HuH-7.5 (cell line): ENCODE measurements around the gene HES7.

Experiments
- DNase-seq: peaks from one replicate; pipeline ENCODE4 v3.0.0; 2011; ENCODE audit warnings: low spot score

HES7 gene

DNA sequence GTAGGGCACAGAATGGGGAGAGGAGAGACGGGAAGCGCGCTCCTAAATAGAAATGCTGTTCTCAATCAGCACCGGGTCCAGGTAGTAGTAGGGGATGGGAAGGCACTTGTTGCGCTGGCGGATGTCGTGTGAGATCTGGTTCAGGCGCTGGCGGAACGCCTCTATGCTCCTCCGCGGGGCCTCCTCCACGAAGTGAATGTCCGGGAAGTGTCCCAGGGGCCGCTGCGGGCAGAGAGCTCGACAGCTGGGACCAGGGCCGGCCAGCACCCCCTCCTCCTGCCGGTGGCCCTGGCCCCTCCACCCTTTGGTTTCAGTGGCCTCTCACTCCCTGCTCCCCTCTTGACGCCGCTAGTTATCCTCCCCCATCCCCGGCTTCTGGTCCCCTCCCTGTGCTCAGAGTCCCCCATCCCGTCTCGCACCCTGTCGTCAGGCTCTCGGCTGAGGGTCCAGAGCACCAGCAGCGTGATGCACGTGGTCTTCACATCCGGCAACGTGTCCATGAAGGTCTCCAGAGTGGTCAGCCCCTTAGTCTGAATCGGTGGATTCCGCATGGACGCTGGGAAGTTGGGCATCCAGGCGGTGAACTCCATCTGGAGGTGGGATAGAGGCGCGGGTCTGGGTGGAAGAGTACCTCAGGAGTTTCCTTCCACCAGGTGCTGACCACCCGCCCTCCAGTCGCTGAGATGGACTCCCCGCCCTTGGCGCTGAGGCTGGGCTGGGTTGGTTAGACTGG, 51.0 kb downstream of the HES7 start:
- no peak for DNase-seq

- no peak for DNase-seq
Observed at GRCh38 chr17:8072341-8072728, 51.6 kb downstream of the HES7 start.

DNA sequence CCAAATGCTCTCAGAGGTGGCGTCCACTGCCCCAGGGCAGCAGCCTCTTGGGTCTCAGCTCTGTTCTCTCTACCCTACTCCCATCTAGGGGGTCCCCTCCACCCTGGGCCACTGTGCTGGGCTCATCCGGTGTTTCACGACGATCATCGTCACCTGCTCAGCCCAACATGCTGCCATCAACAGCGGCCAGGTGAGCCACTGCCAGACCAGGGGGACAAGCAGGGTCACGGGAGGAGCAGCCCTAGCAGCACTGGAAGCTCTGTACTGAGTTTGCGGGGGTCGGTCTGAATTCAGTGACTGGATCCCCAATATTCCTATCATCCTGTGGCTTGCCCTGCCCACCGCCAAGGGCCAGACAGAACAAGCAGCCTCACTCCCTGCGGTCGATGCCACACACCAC, 52.4 kb downstream of the HES7 start:
- DNase-seq, result no peak
